Osteocyte (in vitro differentiated cells): ENCODE results near the gene MCTP1. TPM values are rescaled to one million over a fixed set of nuclear protein-coding genes. Genes with fewer than 3 reads are reported as not detected.

Source experiments
- DNase-seq: peaks from one replicate; pipeline ENCODE4 v3.0.0; 2021; ENCODE audit warnings: mixed read lengths; ENCODE audit not compliant: unreplicated experiment; ENCODE audit errors: extremely low spot score
- H3K27ac Mint-ChIP-seq: one replicate; pipeline ENCODE4 v1.8.0; 2021; ENCODE audit warnings: mild to moderate bottlenecking, mixed read lengths; ENCODE audit not compliant: unreplicated experiment
- H3K27me3 Mint-ChIP-seq: one replicate; pipeline ENCODE4 v1.8.0; 2021; ENCODE audit warnings: mixed read lengths; ENCODE audit not compliant: unreplicated experiment
- H3K36me3 Mint-ChIP-seq: one replicate; pipeline ENCODE4 v1.8.0; 2021; ENCODE audit warnings: mixed read lengths; ENCODE audit not compliant: unreplicated experiment
- H3K4me1 Mint-ChIP-seq: one replicate; pipeline ENCODE4 v1.8.0; 2021; ENCODE audit warnings: mixed read lengths; ENCODE audit not compliant: unreplicated experiment
- H3K4me3 Mint-ChIP-seq: one replicate; pipeline ENCODE4 v1.8.0; 2021; ENCODE audit warnings: mild to moderate bottlenecking, moderate library complexity, mixed read lengths; ENCODE audit not compliant: unreplicated experiment
- H3K9me3 Mint-ChIP-seq: one replicate; pipeline ENCODE4 v1.8.0; 2021; ENCODE audit warnings: mixed read lengths; ENCODE audit not compliant: unreplicated experiment
- total RNA-seq: library from RNA; stranded (reverse); gene quantifications from 2 replicates; pipeline ENCODE4 v1.2.1, GENCODE V29; 2021
- TF ChIP-seq, protein P1 (sequence below): fragments of 200-600 bp; sonication (generic); IDR thresholded peaks from 2 replicates; pipeline ENCODE4 v1.5.0; 2021; ENCODE audit warnings: antibody characterized with exemption, mild to moderate bottlenecking, moderate library complexity

MCTP1 gene
- total RNA-seq, 1 donor from 2014 or later = 0.67 TPM

DNA sequence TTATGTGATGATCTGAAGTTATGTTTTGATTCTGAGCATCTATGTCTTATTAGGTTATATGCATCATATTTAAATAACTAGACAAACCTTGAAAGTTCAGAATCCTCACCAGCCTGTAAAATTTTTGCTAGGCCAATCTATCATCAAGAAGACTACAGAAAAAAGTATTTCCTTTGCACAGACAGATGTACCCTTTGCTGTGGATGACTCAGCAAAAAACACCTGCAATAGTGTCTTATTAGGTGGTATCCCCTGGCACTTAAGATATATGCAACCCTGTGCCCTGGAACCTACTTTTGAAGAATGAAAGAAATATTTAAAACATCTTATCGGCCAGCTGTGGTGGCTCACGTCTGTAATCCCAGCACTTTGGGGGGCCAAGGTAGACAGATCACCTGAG is 535.9 kb downstream of the MCTP1 start:
- TF ChIP-seq, protein P1, sequence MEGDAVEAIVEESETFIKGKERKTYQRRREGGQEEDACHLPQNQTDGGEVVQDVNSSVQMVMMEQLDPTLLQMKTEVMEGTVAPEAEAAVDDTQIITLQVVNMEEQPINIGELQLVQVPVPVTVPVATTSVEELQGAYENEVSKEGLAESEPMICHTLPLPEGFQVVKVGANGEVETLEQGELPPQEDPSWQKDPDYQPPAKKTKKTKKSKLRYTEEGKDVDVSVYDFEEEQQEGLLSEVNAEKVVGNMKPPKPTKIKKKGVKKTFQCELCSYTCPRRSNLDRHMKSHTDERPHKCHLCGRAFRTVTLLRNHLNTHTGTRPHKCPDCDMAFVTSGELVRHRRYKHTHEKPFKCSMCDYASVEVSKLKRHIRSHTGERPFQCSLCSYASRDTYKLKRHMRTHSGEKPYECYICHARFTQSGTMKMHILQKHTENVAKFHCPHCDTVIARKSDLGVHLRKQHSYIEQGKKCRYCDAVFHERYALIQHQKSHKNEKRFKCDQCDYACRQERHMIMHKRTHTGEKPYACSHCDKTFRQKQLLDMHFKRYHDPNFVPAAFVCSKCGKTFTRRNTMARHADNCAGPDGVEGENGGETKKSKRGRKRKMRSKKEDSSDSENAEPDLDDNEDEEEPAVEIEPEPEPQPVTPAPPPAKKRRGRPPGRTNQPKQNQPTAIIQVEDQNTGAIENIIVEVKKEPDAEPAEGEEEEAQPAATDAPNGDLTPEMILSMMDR = no peak
- Mint-ChIP-seq H3K27ac (no peak overlapping the region), H3K4me1 (no peaks in the 10 kb centered on the region), H3K36me3 (no peaks in the 10 kb centered on the region), H3K9me3 (no peaks in the 10 kb centered on the region), H3K4me3 (no peak overlapping the region), H3K27me3 (peaks cover 6% of the 10 kb centered on the region)
- no peak for DNase-seq

DNA sequence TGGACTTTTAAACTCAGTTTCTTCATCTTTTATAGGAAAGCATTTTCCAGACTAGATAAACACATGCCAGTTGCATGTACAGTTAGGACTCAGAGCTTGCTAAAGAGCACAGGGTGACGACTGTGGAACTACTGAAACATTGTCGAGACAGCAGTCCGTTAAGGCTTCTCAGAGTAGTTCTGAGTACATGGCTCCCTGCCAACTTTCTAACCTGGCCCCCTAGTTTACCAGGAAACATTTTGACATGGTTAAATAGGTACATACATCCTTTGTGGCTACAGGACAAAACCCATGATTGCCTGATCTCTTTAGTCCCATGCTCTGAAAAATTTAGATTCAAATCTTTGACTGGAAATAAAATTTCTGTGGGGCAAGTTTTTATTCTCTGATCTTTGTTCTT is 536.7 kb downstream of the MCTP1 start:
- Mint-ChIP-seq H3K9me3 (no peaks in the 10 kb centered on the region), H3K27ac (no peak overlapping the region), H3K27me3 (peaks cover 6% of the 10 kb centered on the region), H3K4me3 (no peak overlapping the region), H3K4me1 (no peaks in the 10 kb centered on the region), H3K36me3 (no peaks in the 10 kb centered on the region)
- DNase-seq = no peak
- TF ChIP-seq, protein P1 = no peak

DNA sequence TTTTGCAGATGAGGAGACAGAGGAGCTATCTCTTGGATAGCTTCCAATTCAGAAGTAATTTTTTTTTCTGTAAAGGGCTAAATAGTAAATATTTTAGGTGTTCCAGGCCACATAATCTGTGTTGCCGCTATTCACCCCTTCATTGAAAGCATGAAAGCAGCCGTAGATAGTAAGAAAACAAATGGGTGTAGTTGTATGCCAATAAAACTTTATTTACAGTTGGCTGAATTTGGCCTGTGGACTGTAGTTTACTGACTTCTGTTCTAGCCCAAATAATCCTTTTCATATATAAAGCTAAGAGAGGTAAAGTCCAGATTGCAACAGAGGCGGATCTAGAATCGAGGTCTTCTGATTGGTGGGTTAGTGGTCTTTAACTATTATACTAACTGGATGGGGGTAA is 537.5 kb downstream of the MCTP1 start:
- Mint-ChIP-seq H3K27ac (no peak overlapping the region), H3K36me3 (no peaks in the 10 kb centered on the region), H3K27me3 (peaks cover 6% of the 10 kb centered on the region), H3K4me3 (no peak overlapping the region), H3K4me1 (no peaks in the 10 kb centered on the region), H3K9me3 (no peaks in the 10 kb centered on the region)
- no peak for DNase-seq
- TF ChIP-seq, protein P1 = no peak

DNA sequence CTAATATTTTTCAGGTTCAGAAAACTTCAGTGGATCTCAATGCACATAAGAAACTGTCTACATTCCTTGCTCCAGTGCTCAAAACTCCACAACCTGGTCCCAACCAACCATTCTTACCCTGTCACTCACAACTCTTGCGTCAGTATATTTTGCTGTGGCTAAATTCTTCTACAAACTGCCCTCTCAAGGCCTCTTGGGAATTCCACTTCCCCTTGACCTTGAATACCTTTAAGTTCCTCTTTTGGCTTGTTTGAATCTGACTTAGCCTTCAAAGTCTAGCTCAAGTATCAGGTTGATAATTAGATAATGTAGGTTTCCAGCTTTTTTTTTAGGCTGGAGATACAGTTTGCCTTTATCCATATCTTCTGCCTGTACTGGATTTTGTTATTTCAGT is 538.2 kb downstream of the MCTP1 start:
- TF ChIP-seq, protein P1 = no peak
- no peak for DNase-seq
- no peak overlapping the region for H3K4me3 Mint-ChIP-seq
- no peak overlapping the region for H3K27ac Mint-ChIP-seq
- no peaks in the 10 kb centered on the region for H3K36me3 Mint-ChIP-seq
- no peaks in the 10 kb centered on the region for H3K4me1 Mint-ChIP-seq
- no peaks in the 10 kb centered on the region for H3K9me3 Mint-ChIP-seq
- peaks cover 6% of the 10 kb centered on the region for H3K27me3 Mint-ChIP-seq

DNA sequence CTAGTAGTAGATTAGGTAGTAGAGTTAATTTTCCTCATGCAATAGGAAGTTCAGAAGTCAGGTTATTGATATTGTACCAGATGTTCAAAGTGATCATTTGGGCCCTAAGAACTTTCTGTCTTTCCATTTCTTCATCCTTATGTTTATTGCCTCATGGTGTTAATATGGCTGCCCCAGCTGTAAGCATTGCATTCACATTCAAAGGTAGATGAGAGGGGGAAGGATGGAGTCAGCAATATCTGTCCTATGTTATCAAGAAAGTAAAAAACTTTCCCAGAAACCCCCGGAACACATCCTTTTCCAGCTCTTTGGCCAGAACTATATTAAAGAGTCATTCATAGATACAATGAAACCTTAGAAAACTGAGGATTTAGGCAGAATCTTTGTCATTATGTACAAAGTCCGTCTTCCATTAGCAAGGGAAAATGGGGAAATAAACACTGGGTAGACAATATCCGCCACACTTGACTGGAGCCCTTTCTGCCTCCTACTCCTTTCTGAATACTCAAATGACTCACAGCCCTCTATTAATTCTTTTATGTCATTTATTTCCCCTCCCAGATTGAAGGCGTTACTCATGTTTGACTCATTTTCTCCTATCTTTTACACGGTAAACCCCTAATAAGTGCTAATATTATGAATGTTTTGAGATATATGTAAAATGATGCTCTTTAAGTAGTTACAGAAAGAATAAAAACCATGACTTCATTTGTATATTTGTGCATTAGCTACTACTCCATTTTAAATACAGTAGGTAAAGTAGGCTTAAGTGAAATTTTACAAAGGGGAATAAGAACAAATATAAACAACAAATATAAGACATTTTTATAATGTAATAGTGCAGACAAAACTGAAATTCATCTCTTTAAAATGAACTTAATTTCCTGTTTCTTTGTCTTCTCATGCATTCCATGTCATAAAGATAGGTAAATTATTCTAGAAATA is 538.8 kb downstream of the MCTP1 start:
- no peak overlapping the region for H3K27ac Mint-ChIP-seq
- no peak overlapping the region for H3K4me3 Mint-ChIP-seq
- no peaks in the 10 kb centered on the region for H3K9me3 Mint-ChIP-seq
- no peak for DNase-seq
- peaks cover 4% of the 10 kb centered on the region for H3K27me3 Mint-ChIP-seq
- H3K4me1 Mint-ChIP-seq = no peaks in the 10 kb centered on the region
- TF ChIP-seq, protein P1 = no peak
- no peaks in the 10 kb centered on the region for H3K36me3 Mint-ChIP-seq
